GM18519 (cell line): ENCODE results near the gene SYT2.

ENCODE experiments used
- ATAC-seq: cut with Tn5 transposase; IDR thresholded peaks from one replicate; pipeline ENCODE4 v1.9.1; 2021; ENCODE audit warnings: mild to moderate bottlenecking, moderate library complexity; ENCODE audit not compliant: unreplicated experiment, low FRiP score

Gene SYT2

DNA sequence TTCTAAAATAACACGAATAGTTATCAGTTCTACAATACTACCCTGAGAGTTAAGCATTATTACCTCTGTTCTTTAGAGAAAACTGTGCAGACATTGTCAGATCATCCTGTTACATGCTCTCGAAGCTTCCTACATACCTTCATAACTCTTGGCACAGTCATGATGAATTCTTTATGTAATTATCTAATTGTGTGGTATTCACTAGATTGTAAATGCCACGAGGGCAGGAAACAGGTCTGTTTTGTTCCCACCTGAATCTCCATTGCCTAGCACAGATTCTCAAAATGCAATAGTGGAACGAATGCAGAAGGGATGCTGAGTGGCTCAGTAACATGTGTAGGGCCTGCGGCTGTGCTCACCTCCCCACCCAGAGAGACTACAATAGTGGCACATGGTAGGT, 3.4 kb downstream of the SYT2 start:
- no peak for ATAC-seq

GRCh38 chr1:202704601-202705000, 5.7 kb downstream of the SYT2 start:
- ATAC-seq = no peak

DNA sequence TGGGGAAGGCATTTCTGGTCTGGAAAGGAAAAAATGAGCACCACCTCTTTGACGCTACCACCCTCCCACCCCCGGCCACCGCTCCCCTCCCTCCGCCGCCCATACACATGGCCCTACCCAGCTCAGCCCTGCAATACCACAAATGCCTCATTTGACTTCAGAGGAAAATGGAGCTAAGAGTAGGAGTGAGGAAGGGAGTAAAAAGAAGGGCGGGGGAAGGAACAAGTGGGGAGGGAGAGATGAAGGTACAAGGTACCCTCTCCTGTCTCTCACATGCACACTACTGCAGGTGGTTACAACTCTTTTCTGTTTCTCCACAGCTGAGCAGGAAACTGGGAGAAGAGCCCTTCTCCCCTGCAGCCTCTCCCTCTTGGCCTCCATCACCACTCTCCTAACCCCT, 7.1 kb downstream of the SYT2 start:
- no peak for ATAC-seq

GRCh38 chr1:202702088-202702487, 8.2 kb downstream of the SYT2 start:
- ATAC-seq = no peak

GRCh38 chr1:202701200-202701599, 9.1 kb downstream of the SYT2 start:
- ATAC-seq = no peak

DNA sequence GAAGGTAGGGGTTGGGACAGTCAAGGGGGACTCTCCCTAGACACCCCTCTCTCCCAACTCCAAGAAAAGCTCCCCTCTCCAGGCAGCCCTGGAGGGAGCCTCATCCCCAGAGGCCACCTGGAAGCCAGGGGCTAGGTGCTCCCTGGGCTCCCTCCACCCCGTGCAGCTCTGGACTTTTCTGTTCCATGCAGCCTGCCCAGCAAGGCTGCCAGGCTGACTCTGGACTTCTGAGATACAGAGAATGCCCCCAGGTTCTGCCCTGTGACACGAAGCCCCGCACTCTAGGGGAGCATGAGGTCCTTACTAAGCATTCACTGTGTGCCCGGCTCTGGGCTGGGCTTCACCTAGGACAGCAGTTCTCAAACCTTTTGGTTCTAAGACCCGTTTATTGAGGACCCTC, 10.2 kb downstream of the SYT2 start:
- ATAC-seq = no peak

- ATAC-seq = no peak
These were observed 12.0 kb downstream of the SYT2 start for GRCh38 chr1:202698276-202698675.

DNA sequence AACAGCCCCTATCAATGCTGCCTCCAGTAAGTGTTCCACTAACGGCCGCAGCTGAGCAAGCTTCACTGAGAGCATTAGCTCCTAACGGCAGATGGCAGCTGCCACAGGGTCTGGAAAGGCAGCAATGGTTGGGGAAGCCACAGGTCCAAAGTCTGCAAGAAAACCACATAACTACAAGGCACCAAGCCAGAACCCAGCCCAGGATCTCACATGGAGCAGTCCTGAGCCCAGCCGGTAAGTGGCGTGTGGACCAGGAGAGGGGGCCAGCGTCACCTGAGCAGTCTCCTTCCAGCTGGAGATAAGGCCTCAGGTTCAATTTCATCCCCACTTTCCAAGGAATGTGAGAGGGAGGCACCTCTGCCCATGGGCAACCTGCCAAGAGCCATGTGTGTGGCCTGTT, 13.2 kb downstream of the SYT2 start:
- ATAC-seq = no peak

- no peak for ATAC-seq
These were observed 15.9 kb downstream of the SYT2 start for GRCh38 chr1:202694314-202694713.

- ATAC-seq = no peak
These were observed 17.2 kb downstream of the SYT2 start for GRCh38 chr1:202692959-202693555.

DNA sequence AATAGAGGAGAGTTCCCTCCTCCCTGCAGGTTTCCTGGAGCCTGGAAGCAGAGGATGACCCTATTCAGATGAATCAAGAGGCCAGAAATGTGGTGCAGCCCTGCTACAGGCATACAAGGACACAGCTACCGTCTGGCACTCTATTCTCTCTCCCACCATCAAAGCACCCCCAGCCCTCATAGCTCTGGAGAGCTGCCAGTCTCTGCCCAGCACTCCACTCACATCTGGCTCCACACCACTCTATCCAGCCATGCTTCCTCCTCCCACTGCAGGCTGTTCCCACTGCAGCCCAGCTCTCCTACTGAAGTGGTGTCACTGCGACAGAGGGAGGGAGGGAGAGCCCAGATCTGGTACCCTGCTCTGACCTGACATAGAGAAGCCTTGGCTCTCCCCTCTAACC, 18.4 kb downstream of the SYT2 start:
- no peak for ATAC-seq

DNA sequence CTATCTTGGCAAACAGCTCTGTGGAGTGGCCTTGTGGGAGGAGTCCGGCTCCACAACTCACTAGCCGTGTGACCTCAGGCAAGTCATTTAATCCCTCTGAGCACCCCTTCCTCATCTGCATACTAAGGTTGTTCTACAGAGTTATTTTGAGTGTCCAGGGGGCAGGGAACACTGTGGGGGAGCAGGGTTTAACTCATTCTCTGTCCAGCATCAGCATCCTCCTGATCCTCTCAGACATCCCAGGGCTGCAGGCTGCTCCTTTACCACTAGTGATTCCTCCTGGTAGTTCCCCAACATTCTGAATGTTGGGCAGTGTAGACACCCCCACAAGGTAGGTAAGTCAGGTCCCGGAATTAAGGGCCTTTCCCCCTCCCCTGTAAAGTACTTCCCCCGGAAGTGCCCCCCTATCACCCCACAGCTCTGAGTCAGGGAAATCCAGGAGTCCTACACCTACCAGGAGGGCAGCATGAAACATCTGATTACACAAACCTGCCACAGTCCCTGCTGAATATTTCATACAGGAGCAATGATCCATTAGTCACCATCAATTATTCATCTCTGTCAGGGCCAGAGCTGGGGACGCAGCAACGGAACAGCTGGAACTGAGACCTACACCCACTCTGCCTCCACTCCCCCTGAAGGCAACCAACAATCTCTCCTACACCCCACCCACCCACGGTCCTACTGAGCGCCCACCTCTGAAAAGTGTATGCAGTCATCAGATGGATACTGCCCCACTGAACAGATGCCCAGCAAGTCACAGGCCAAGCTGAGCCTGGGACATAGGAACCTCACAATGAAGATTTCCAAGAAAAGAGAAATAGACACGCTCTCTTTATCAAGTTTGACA, 20.5 kb downstream of the SYT2 start:
- ATAC-seq = no peak

DNA sequence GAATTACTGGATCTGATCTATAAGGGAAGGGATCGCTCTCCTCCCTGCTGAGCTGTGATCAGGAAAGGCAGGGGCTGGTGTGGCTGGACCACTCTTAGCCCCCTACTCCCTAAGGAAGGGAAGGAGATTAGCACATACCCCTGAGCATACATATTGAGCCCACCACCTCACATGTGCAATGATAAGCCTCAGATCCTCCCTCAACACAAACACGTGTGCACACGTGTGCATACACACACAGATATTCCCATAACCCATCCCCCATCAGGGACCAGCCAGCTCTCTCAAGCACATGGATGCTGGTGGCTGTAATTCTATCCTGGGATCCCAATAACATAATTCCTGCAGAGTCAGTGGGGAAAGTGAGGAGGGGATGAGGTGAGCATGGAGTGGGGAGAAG, 21.2 kb downstream of the SYT2 start:
- no peak for ATAC-seq

GRCh38 chr1:202688401-202688800, 21.9 kb downstream of the SYT2 start:
- no peak for ATAC-seq

- no peak for ATAC-seq
These were observed 22.5 kb downstream of the SYT2 start for GRCh38 chr1:202687798-202688197.

GRCh38 chr1:202687370-202687769, 22.9 kb downstream of the SYT2 start:
- ATAC-seq = no peak

GRCh38 chr1:202685641-202686040, 24.6 kb downstream of the SYT2 start:
- no peak for ATAC-seq

DNA sequence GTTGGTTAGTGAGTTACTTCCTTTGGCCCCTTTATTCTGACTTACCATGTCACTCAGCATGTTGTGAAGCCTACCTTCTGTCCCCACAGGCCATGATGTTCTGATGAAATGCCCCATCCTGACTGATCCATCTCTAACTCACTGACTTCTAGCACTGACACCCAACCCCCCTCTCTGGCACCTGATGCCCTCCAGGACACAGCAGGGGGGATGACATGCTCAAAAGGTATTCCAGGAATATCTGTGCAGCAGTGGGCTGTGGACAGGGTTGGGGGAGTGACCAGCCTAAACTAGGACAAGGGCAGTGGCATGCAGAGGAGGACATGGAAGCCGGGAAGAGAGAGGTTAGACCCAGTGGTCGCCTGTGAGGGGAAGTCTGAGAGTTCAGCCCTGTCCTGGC, 25.5 kb downstream of the SYT2 start:
- ATAC-seq = no peak

- ATAC-seq = no peak
These were observed 27.2 kb downstream of the SYT2 start for GRCh38 chr1:202683029-202683428.

DNA sequence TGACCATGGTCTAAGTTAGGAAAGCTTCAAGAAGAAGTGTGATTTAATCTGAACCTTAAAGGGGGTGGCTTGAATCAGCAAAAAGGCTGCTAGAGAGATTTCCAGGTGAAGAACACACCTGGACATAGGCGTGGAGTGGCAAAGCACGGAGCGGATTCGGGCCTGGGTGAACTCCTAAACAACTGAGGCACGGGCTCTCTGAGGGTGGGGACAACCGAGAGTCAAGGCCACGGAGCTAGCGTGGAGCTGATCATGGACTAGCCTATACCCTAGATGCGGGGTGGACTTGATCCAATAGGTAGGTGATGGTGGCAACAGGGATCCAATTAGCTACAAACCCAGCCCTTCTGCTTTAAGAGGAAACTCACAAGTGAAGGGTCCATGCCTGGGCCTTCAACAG, 27.8 kb downstream of the SYT2 start:
- no peak for ATAC-seq

DNA sequence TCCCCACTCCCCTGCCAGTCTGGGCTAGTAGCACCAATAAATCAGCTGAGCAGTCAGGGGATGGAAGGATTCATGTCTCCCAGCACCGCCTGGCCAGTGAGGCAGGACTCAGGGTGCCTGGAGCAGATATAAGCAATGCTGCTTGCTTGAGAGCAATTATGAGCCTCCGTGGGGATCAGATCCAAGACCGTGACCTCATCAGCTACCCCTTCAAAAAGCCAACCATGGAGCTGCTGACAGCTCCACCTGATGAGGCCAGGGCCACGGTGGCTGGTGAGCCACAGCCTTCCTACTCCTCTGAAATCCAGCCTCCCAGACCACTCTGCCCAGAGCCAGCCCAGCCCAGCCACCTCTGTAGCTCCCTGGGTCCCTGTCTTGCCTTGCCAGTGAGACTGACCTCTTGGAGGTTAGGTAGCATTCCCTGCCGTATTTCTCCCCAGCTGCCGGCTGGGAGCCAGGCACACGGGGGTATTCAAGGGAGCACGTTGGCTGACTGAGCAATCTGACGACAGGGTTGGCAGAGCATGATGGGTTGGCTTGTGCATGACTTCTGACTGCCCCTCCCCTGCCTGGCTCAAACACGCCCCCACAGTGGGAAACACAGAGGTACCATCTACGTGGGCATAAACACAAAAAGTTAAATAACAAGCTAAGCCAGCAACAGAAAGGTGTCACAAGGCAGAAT, 28.4 kb downstream of the SYT2 start:
- no peak for ATAC-seq
